ENCODE data around the gene NBPF3.
"Not testable (repeated sequence)": the region's sequence is repeated elsewhere in the genome, so short reads cannot be mapped to it uniquely, and the experiment has no call there.

NBPF3 gene

GRCh38 chr1:21439721-21440629, at the start of gene NBPF3:
Gene NBPF3 (plus strand): TSS chr1:21440137. CDS start chr1:21445087, 4,950 bp downstream.
- peak; percentile 62 for DNase-seq (ENCODE audit: low read depth, low spot score)

GRCh38 chr1:21391497-21391896, 48.4 kb upstream of the NBPF3 start:
- DNase-seq (ENCODE audit: low read depth, low spot score), result no peak

GRCh38 chr1:21392587-21393263, 47.2 kb upstream of the NBPF3 start:
- no peak for DNase-seq (ENCODE audit: low read depth, low spot score)

GRCh38 chr1:21396516-21396915, 43.4 kb upstream of the NBPF3 start:
- no peak for DNase-seq (ENCODE audit: low read depth, low spot score)

GRCh38 chr1:21397813-21398188, 42.1 kb upstream of the NBPF3 start:
- no peak for DNase-seq (ENCODE audit: low read depth, low spot score)

DNA sequence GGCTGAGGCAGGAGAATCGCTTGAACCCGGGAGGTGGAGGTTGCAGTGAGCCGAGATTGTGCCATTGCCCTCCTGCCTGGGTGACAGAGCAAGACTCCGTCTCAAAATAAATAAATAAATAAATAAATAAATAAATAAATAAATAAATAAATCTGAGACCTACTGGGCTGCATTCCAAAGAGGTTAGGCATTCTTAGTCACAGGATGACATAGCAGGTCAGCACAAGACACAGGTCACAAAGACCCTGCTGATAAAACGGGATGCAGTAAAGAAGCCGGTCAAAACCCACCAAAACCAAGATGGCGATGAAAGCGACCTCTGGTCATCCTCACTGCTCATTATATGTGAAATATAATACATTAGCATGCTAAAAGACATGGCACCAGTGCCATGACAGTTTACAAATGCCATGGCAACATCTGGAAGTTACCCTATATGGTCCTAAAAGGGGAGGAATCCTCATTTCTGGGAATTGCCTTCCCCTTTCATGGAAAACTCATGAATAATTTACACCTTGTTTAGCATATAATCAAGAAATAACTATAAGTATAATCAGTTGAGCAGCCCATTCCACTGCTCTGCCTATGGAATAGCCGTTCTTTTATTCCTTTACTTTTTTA, 38.1 kb upstream of the NBPF3 start:
- DNase-seq (ENCODE audit: low read depth, low spot score), result not testable (repeated sequence)

DNA sequence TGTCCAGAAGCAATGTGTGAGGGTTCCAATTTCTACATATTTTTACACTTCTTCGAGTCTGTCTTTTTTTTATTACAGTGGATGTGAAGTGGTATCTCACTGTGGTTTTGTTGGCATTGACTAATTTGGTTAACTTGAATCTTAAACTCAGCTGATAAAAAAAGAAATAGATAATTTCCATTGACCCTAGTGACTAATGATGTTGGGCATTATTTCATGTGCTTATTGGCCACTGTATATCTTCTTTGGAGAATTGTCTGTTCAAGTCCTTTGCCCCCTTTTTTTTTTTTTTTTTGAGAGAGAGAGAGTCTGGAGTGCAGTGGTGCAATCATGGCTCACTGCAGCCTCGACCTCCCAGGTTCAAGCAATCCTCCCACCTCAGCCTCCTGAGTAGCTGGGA, 33.3 kb upstream of the NBPF3 start:
- DNase-seq (ENCODE audit: low read depth, low spot score), result no peak

DNA sequence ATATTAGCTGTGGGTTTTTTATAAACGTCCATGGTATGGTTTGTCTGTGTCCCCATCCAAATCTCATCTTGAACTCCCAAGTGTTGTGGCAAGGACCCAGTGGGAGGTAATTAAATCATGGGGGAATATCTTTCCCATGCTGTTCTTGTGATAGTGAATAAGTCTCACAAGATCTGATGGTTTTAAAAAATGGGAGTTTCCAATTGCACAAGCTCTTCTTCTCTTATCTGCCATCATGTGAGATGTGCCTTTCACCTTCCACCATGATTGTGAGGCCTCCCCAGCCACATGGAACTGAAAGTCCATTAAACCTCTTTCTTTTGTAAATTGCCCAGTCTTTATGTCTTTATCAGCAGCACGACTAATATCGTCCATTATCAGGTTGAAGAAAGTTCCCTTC, 30.0 kb upstream of the NBPF3 start:
- not testable (repeated sequence) for DNase-seq (ENCODE audit: low read depth, low spot score)

- DNase-seq (ENCODE audit: low read depth, low spot score), result no peak
Observed at GRCh38 chr1:21414015-21414414, 25.9 kb upstream of the NBPF3 start.

- not testable (repeated sequence) for DNase-seq (ENCODE audit: low read depth, low spot score)
Observed at GRCh38 chr1:21420378-21420777, 19.6 kb upstream of the NBPF3 start.

GRCh38 chr1:21421307-21421706, 18.6 kb upstream of the NBPF3 start:
- DNase-seq (ENCODE audit: low read depth, low spot score), result not testable (repeated sequence)

DNA sequence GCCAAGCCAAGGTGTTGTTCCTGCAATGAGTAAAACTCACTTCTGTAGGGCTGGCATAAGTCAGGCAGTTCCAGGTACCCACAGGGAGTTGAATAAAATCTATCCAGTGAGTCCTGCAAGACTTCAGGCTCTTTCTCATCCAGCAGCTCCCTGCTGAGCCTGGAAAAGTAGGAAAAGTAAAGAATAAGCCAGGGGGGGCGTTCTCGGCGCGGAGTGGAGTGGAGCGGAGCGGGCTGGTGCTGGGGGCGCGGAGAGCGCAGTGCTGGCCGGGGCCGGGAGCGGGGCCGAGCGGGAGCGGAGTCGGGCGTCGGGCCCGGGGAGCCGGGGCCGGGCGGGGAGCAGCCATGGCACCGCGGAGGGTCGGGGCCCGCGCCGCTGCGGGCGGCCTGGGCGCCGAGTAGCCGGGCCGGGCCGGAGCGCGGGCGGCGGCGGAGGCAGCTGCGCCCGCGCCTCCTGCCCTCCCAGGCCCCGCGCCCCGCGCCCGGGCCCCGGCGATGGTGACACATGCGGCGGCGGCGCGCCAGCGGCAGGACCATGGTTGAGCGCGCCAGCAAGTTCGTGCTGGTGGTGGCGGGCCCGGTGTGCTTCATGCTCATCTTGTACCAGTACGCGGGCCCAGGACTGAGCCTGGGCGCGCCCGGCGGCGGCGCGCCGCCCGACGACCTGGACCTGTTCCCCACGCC, 12.0 kb upstream of the NBPF3 start:
- DNase-seq (ENCODE audit: low read depth, low spot score), result not testable (repeated sequence)

DNA sequence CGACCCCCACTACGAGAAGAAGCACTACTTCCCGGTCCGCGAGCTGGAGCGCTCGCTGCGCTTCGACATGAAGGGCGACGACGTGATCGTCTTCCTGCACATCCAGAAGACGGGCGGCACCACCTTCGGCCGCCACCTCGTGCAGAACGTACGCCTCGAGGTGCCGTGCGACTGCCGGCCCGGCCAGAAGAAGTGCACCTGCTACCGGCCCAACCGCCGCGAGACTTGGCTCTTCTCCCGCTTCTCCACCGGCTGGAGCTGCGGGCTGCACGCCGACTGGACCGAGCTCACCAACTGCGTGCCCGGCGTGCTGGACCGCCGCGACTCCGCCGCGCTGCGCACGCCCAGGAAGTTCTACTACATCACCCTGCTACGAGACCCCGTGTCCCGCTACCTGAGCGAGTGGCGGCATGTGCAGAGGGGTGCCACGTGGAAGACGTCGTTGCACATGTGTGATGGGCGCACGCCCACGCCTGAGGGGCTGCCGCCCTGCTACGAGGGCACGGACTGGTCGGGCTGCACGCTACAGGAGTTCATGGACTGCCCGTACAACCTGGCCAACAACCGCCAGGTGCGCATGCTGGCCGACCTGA, 11.4 kb upstream of the NBPF3 start:
- not testable (repeated sequence) for DNase-seq (ENCODE audit: low read depth, low spot score)

- not testable (repeated sequence) for DNase-seq (ENCODE audit: low read depth, low spot score)
Observed at GRCh38 chr1:21429210-21429609, 10.7 kb upstream of the NBPF3 start.

GRCh38 chr1:21430875-21431274, 9.1 kb upstream of the NBPF3 start:
- not testable (repeated sequence) for DNase-seq (ENCODE audit: low read depth, low spot score)

DNA sequence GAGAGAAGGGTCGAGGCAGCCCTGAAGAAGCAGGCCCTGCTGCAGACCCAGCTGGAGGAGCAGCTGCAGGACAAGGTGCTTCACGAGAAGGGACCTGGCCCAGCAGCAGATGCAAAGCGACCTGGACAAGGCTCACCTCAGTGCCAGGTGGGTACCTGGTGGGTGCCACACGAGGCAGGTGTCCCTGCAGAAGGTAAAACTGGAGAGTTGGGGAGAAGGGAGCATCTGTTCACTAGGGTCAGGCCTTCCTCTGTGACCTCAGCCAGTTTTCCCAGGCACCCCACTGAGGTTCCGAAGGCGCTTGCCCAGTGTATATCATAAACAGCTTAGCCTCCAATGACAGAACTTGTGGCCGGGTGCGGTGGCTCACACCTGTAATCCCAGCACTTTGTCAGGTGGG, 5.5 kb upstream of the NBPF3 start:
- DNase-seq (ENCODE audit: low read depth, low spot score), result no peak

GRCh38 chr1:21435646-21436487, 4.1 kb upstream of the NBPF3 start:
- no peak for DNase-seq (ENCODE audit: low read depth, low spot score)

- no peak for DNase-seq (ENCODE audit: low read depth, low spot score)
Observed at GRCh38 chr1:21436488-21437340, 3.2 kb upstream of the NBPF3 start.

GRCh38 chr1:21437341-21437640, 2.6 kb upstream of the NBPF3 start:
- no peak for DNase-seq (ENCODE audit: low read depth, low spot score)

Measured in brain pericyte (primary cell).